Lower lobe of right lung (tissue), 2 donors: ENCODE measurements around the gene COX4I2. TPM values are rescaled to one million over a fixed set of nuclear protein-coding genes. Genes with fewer than 3 reads are reported as not detected.
A peak's percentile ranks its signal among the peaks of the same experiment; 100 is the strongest.

ENCODE experiments used
- ATAC-seq, 2 donors: fragments of 200-7000 bp; cut with Tn5 transposase; one replicate each; pipeline ENCODE4 v1.9.1; 2020 to 2022; ENCODE audit warnings: mild to moderate bottlenecking in 2 of 2, moderate library complexity in 2 of 2
- DNase-seq: peaks from one replicate; pipeline ENCODE4 v3.0.0-alpha.2; 2020
- H3K27ac ChIP-seq: fragments of 200-600 bp; one replicate; pipeline ENCODE4 v1.8.0; 2022
- H3K27me3 ChIP-seq: fragments of 200-600 bp; one replicate; pipeline ENCODE4 v1.8.0; 2022; ENCODE audit warnings: low read depth
- H3K36me3 ChIP-seq: fragments of 200-600 bp; one replicate; pipeline ENCODE4 v1.8.0; 2022; ENCODE audit warnings: mild to moderate bottlenecking
- H3K4me1 ChIP-seq: fragments of 200-600 bp; one replicate; pipeline ENCODE4 v1.8.0; 2022
- H3K4me3 ChIP-seq: fragments of 200-600 bp; one replicate; pipeline ENCODE4 v1.8.0; 2022; ENCODE audit warnings: mild to moderate bottlenecking
- H3K9me3 ChIP-seq: fragments of 200-600 bp; one replicate; pipeline ENCODE4 v1.8.0; 2022
- CTCF ChIP-seq: fragments of 200-600 bp; IDR thresholded peaks from one replicate; pipeline ENCODE4 v1.8.0; 2022; ENCODE audit warnings: antibody characterized with exemption, mild to moderate bottlenecking
- intact Hi-C: fragments of 100-400 bp; cut with DNase I; formaldehyde crosslinking; loops from one replicate; pipeline ENCODE4 v1.11.0; 2022
- total RNA-seq: library from RNA; stranded (reverse); fragmentation: NEBNext Ultra II Directional; extraction: Animal tissue kit (Norgen Biotek cat#: 25700); gene quantifications from one replicate; pipeline ENCODE4 v1.2.1, GENCODE V29; 2021
- donor health status: DM: no; HTN: yes; CAD: no; lungs with severe emphysema.

COX4I2 gene
- total RNA-seq, 1 donor from 2014 or later, result 17.1 TPM

GRCh38 chr20:31653561-31653960 lies 15.8 kb downstream of the COX4I2 start:
- Histone ChIP-seq H3K4me1 (no peaks in the 10 kb centered on the region), H3K4me3 (no peak overlapping the region), H3K9me3 (no peaks in the 10 kb centered on the region), H3K27me3 (no peaks in the 10 kb centered on the region), H3K27ac (no peak overlapping the region), H3K36me3 (no peaks in the 10 kb centered on the region)
- no peak for ATAC-seq
- DNase-seq, result no peak
- intact Hi-C loops, result no loop called here
- no peak for TF ChIP-seq CTCF

- H3K4me3 ChIP-seq, result no peak overlapping the region
- intact Hi-C loops, result no loop called here
- TF ChIP-seq CTCF, result no peak
- H3K4me1 ChIP-seq, result no peaks in the 10 kb centered on the region
- DNase-seq (no peak), ATAC-seq (no peak)
- no peaks in the 10 kb centered on the region for H3K36me3 ChIP-seq
- no peak overlapping the region for H3K27ac ChIP-seq
- no peaks in the 10 kb centered on the region for H3K27me3 ChIP-seq
- H3K9me3 ChIP-seq, result no peaks in the 10 kb centered on the region
Observed at GRCh38 chr20:31654534-31654933, 16.8 kb downstream of the COX4I2 start.

- DNase-seq (peak; percentile 88), ATAC-seq (peak; percentile 90 to 92)
- peaks cover 25% of the 10 kb centered on the region for H3K36me3 ChIP-seq
- no peaks in the 10 kb centered on the region for H3K9me3 ChIP-seq
- peak overlapping the region; percentile 67 for H3K27ac ChIP-seq
- intact Hi-C loops, result loop anchor here (10.0 kb wide), 1 partner anchor 53 kb away; no protein-coding TSS in a partner anchor
- H3K4me3 ChIP-seq, result peak overlapping the region; percentile 51
- H3K4me1 ChIP-seq, result peaks cover 51% of the 10 kb centered on the region
- TF ChIP-seq CTCF, result peak; percentile 81
- H3K27me3 ChIP-seq, result no peaks in the 10 kb centered on the region
Observed at GRCh38 chr20:31661625-31662371, 24.1 kb downstream of the COX4I2 start.

- H3K4me3 ChIP-seq, result no peak overlapping the region
- H3K27me3 ChIP-seq, result no peaks in the 10 kb centered on the region
- ATAC-seq, result no peak
- no peak for TF ChIP-seq CTCF
- intact Hi-C loops, result loop anchor here (10.0 kb wide), 1 partner anchor 52 kb away; no protein-coding TSS in a partner anchor
- DNase-seq, result no peak
- no peaks in the 10 kb centered on the region for H3K9me3 ChIP-seq
- H3K4me1 ChIP-seq, result peaks cover 55% of the 10 kb centered on the region
- H3K27ac ChIP-seq, result peak overlapping the region; percentile 67
- peaks cover 25% of the 10 kb centered on the region for H3K36me3 ChIP-seq
Observed at GRCh38 chr20:31662372-31662854, 24.7 kb downstream of the COX4I2 start.

- no peaks in the 10 kb centered on the region for H3K9me3 ChIP-seq
- intact Hi-C loops, result loop anchor here (10.0 kb wide), 1 partner anchor 51 kb away; no protein-coding TSS in a partner anchor
- H3K27me3 ChIP-seq, result no peaks in the 10 kb centered on the region
- peak overlapping the region; percentile 80 for H3K27ac ChIP-seq
- no peak for DNase-seq
- peaks cover 25% of the 10 kb centered on the region for H3K36me3 ChIP-seq
- peaks cover 66% of the 10 kb centered on the region for H3K4me1 ChIP-seq
- no peak for TF ChIP-seq CTCF
- no peak overlapping the region for H3K4me3 ChIP-seq
- no peak for ATAC-seq
Observed at GRCh38 chr20:31663524-31663837, 25.8 kb downstream of the COX4I2 start.
